ENCODE results near the gene LDLRAD4.

GRCh38 chr18:13362051-13362450 is 143.5 kb downstream of the LDLRAD4 start:
- no peak for TF ChIP-seq YY1 (IDR thresholded peaks at IDR 0.05; ENCODE audit: low read depth)
- TF ChIP-seq CREB1 (IDR thresholded peaks at IDR 0.05; ENCODE audit: low read depth), result no peak
- no peak for TF ChIP-seq RAD21 (IDR thresholded peaks at IDR 0.05; ENCODE audit: low read depth)
- TF ChIP-seq FOXM1 (IDR thresholded peaks at IDR 0.05; ENCODE audit: borderline replicate concordance, low read depth), result no peak
- no peak for TF ChIP-seq ZBTB7A (IDR thresholded peaks at IDR 0.05; ENCODE audit: low read depth)
- TF ChIP-seq EGR1 (IDR thresholded peaks at IDR 0.05), result no peak
- TF ChIP-seq, protein P1, sequence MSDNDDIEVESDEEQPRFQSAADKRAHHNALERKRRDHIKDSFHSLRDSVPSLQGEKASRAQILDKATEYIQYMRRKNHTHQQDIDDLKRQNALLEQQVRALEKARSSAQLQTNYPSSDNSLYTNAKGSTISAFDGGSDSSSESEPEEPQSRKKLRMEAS (IDR thresholded peaks at IDR 0.05), result no peak
- no peak for TF ChIP-seq TAF1 (IDR thresholded peaks at IDR 0.05; ENCODE audit: low read depth)
